ENCODE data around the gene VWA3B.
"Not testable (repeated sequence)": the region's sequence is repeated elsewhere in the genome, so short reads cannot be mapped to it uniquely, and the experiment has no call there.

The VWA3B gene

GRCh38 chr2:98089941-98090340, 3.0 kb downstream of the VWA3B start:
- DNase-seq = no peak

DNA sequence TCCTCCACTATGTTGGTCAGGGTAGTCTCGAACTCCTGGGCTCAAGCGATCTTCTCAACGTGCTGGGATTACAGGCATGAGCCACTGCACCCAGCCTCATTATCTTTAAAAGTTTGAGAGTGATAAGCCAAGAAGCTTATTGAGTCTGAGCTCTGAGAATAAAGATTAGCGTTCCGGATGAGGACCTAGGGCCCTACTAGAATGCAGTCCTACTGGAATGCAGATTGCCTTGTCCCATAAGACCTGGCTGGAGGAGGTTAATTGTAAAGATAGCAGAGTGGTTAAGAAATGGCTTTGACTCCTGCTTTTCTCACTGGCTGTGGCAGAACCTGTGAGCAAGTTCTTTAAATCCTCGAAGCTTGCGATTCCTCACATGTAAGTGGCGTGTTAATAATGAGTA, 4.0 kb downstream of the VWA3B start:
- DNase-seq = no peak

GRCh38 chr2:98091738-98092137, 4.8 kb downstream of the VWA3B start:
- DNase-seq = no peak

DNA sequence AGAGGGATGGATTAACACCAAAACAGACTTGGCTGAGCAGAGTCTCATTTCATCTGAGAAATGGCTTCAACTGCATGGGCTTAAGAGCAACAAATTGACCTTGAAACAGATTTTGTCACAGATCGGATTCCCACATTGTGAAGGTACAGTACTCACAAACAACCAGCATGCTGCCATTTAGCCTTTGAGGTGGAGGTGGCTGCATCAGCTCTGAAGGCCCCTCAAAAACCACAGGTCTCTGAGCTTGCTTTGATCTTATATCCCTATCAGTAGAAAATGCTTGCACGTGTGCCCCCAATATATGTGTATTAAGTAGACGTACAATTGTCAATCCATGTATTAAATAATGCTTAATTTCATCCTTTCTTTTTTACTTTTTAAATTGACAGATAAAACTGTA, 6.2 kb downstream of the VWA3B start:
- no peak for DNase-seq

DNA sequence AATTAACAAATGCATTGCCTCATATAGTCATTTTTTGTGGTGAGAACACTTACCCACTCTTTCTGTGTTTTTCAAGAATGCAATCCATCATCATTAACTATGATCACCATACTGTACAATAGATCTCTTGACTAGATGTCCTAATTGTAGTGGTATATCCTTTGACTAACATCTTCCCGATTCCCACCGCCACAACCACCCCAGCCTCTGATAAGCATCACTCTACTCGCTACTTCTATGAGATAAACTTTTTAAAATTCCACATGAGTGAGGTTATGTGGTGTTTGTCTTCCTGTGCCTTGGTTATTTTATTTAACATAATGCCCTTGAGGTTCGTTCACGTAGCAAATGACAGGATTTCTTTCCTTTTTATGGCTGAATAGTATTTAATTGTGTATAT, 6.6 kb downstream of the VWA3B start:
- DNase-seq = no peak

GRCh38 chr2:98099939-98100743, 13.2 kb downstream of the VWA3B start:
- no peak for DNase-seq

GRCh38 chr2:98102315-98102714, 15.3 kb downstream of the VWA3B start:
- DNase-seq = not testable (repeated sequence)

- DNase-seq = no peak
These were observed 15.9 kb downstream of the VWA3B start for GRCh38 chr2:98102878-98103277.

- no peak for DNase-seq
These were observed 21.1 kb downstream of the VWA3B start for GRCh38 chr2:98108110-98108509.

- DNase-seq = no peak
These were observed 23.8 kb downstream of the VWA3B start for GRCh38 chr2:98110741-98111140.

DNA sequence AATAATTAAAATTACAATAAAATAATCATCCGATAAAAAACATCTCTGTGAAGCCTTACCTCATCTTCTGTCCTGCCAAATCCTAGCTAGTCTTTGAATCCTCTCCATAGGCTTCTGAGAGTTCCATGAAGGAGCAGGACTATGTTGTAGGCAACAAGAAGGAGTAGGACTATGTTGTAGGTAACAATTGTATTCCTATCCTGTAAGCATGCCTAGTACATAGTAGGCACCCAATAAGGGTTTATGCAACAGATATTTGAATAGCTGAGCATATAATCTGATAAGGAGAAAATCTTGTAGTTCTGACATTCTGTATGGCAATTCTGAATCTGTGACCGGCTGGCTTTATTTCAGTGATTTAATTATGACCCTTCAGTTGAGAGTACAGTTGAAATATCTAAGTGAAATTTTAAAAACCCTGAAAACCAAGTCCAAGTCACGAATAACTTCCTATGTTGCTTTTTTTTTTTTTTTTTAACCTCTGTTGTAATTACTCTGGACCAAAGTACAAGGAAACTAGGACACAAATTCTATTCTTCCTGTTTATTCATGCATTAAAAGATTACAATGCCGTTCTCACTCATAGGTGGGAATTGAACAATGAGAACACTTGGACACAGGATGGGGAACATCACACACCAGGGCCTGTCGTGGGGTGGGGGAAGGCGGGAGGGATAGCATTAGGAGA, 27.8 kb downstream of the VWA3B start:
- DNase-seq = no peak

DNA sequence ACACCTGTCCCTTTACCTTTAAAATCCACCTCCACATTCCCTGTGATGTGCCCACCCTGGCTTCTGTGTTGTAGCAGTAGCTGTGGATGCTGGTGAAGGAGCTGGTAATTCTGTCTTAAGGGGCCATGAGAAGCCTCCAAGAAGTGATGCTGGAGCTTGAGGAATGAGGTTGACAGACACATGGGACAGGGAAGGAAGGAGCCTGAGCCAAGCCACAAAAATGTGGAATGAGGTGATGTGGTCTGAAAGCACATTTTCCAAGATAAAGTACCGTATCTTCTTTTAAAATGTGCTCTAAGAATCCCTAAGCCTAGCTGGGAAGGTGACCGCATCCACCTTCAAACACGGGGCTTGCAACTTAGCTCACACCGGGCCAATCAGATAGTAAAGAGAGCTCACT, 31.2 kb downstream of the VWA3B start:
- no peak for DNase-seq

GRCh38 chr2:98118852-98119251, 31.9 kb downstream of the VWA3B start:
- no peak for DNase-seq

DNA sequence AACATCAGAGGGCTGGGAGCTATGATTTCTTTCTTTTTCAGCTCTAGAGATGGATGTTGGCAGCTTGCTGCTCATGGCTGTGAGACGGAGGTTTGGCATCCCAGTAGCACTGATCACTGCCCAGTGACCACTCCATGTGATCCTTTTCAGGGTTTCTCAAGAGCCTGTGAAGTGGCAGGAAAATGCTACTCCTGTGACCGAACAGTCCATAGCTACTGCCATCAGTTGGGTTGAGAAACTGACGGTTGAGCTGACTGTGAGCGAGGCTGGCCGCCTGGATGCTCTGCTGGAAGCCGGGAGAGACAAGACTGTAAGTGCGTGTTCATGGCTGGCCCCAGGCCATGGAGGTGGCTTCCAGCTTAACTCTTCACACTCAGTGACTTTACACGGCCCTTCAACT, 34.2 kb downstream of the VWA3B start:
- DNase-seq = no peak

DNA sequence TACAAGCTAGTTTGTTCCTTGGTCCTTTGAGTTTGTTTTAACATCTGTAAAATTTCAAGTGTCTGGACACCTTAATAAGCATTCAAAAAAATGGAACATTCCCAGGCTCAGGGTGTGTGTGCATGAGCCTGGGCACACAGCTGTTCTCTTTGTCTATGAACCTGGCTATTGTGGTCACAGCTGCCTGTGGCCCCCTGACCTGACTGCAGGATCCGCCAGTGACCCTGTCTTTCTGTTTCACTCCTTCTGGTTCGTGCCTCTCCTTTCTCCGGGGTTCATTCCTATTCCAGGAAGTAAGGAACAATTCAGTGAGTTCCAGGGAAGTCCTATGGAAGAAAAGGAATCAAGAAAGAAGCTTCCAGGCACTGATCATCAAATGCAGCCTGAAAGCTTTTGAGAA, 35.6 kb downstream of the VWA3B start:
- no peak for DNase-seq

DNA sequence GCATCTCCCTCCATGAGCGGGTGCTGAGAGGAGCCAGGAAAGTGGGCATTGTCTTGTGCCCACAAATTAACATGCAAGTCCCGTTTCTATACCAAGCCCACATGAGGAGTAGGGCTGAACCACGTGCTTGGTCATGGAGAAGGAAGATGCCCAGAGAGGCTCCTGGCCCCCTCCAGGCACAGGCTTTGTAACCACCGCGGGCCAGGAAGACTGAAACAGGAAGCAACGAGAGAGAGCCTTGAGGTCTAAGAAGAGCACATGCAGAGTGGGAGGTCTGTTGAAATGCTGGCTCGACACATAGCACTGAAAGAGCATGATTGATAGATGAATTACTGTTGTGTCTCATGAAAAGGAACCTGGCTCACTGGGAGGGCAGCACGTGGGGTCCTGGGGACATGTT, 36.3 kb downstream of the VWA3B start:
- no peak for DNase-seq

DNA sequence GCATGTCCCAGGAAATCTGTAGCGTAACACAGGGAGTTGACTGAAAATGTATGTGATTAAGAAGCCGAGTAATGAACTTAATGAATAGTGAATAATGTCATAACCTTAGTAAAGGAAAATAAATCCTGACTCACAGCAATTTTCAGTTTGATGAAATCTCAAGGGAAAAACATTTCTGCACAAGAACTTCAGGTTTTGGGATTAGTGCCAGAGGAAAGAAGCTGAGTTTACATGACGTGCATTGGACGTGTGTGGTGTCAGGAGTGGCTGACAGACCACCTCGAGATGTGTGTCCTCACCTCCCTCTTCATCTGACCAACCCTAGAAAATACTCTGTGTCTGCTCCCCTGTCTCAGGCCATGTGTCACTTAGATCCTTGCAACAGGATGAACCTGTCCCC, 39.1 kb downstream of the VWA3B start:
- no peak for DNase-seq

- DNase-seq = no peak
These were observed 40.4 kb downstream of the VWA3B start for GRCh38 chr2:98127229-98127989.

- no peak for DNase-seq
These were observed 41.7 kb downstream of the VWA3B start for GRCh38 chr2:98128556-98129109.

DNA sequence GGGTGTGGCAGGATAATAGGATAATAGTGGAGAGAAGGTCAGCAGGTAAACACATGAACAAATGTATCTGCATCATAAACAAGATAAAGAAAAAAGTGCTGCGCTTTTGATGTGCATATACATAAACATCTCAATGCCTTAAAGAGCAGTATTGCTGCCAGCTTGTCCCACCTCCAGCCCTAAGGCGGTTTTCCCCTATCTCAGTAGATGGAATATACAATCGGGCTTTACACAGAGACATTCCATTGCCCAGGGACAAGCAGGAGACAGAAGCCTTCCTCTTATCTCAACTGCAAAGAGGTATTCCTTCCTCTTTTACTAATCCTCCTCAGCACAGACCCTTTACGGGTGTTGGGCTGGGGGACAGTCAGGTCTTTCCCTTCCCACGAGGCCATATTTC, 43.1 kb downstream of the VWA3B start:
- DNase-seq = not testable (repeated sequence)

- no peak for DNase-seq
These were observed 47.4 kb downstream of the VWA3B start for GRCh38 chr2:98134172-98135005.

GRCh38 chr2:98137196-98137595, 50.2 kb downstream of the VWA3B start:
- DNase-seq = no peak

- not testable (repeated sequence) for DNase-seq
These were observed 52.0 kb downstream of the VWA3B start for GRCh38 chr2:98138978-98139377.
